ENCODE results near the gene ULBP2. TPM values are rescaled to one million over a fixed set of nuclear protein-coding genes. Genes with fewer than 3 reads are reported as not detected.
"Not testable (repeated sequence)": the region's sequence is repeated elsewhere in the genome, so short reads cannot be mapped to it uniquely, and the experiment has no call there.

Gene ULBP2
- total RNA-seq, 1 donor = 2.5 TPM

DNA sequence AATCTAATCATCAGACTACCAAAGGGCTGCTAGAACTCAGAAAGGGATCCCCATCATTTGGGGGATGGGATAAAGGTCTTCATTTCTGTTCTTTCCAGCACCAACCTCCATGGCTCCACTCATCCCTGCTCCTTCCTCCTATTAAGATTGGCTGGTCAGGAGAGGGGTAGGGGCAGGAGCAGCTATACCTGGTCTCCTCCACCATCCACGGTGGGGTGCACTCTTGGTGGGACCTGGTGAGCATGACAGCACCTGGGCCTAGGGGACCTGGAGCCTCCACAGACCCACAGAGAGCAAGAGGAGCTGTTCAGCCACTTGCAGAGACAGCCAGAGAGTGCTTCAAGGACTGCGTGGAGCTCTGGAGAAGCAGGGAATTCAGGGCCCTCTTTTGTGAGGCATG is 6.1 kb upstream of the ULBP2 start:
- Histone ChIP-seq H3K79me2 (ENCODE audit: insufficient read depth, low read length) (no peaks in the 10 kb centered on the region), H3K4me2 (ENCODE audit: insufficient read depth, low read length) (no peak overlapping the region), H2AFZ (ENCODE audit: low read length) (no peak overlapping the region), H3K4me3 (ENCODE audit: insufficient read depth, low read length) (no peak overlapping the region), H3K36me3 (ENCODE audit: insufficient read depth, low read length) (no peaks in the 10 kb centered on the region), H3K27me3 (ENCODE audit: insufficient read depth, low read length) (peaks cover 50% of the 10 kb centered on the region), H4K20me1 (ENCODE audit: insufficient read depth, low read length) (no peaks in the 10 kb centered on the region), H3K27ac (ENCODE audit: low read depth, low read length) (no peak overlapping the region), H3K4me1 (ENCODE audit: insufficient read depth, low read length) (peaks cover 12% of the 10 kb centered on the region), H3K9me3 (ENCODE audit: low read depth, low read length) (no peaks in the 10 kb centered on the region)
- DNase-seq (ENCODE audit: insufficient read length, low spot score, missing footprints) = no peak
- TF ChIP-seq, protein P1, sequence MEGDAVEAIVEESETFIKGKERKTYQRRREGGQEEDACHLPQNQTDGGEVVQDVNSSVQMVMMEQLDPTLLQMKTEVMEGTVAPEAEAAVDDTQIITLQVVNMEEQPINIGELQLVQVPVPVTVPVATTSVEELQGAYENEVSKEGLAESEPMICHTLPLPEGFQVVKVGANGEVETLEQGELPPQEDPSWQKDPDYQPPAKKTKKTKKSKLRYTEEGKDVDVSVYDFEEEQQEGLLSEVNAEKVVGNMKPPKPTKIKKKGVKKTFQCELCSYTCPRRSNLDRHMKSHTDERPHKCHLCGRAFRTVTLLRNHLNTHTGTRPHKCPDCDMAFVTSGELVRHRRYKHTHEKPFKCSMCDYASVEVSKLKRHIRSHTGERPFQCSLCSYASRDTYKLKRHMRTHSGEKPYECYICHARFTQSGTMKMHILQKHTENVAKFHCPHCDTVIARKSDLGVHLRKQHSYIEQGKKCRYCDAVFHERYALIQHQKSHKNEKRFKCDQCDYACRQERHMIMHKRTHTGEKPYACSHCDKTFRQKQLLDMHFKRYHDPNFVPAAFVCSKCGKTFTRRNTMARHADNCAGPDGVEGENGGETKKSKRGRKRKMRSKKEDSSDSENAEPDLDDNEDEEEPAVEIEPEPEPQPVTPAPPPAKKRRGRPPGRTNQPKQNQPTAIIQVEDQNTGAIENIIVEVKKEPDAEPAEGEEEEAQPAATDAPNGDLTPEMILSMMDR (IDR thresholded peaks at IDR 0.05; ENCODE audit: extremely low read depth, low read depth, low read length) = no peak

DNA sequence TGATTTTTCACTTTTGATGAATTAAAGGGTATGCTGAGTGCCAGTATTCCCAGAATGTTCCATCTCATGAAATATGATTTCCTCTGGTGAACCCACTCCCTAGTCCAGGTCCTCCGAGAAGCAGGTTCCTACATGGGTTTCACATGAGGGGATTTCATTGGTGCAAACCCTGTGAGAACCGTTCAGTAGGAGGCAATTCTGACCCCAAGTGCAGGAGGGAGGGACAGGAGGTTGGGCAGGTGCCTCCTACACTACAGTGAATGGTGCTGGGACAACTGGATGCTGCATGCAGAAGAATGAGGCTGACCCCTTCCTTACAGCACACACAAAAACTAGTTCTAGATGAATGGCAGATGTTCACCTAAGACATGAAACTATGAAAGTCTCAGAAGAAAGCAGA is 5.1 kb upstream of the ULBP2 start:
- Histone ChIP-seq H3K9me3 (ENCODE audit: low read depth, low read length) (no peaks in the 10 kb centered on the region), H3K27ac (ENCODE audit: low read depth, low read length) (no peak overlapping the region), H3K4me2 (ENCODE audit: insufficient read depth, low read length) (no peak overlapping the region), H3K79me2 (ENCODE audit: insufficient read depth, low read length) (no peaks in the 10 kb centered on the region), H3K4me1 (ENCODE audit: insufficient read depth, low read length) (peaks cover 16% of the 10 kb centered on the region), H3K36me3 (ENCODE audit: insufficient read depth, low read length) (no peaks in the 10 kb centered on the region), H2AFZ (ENCODE audit: low read length) (no peak overlapping the region), H3K27me3 (ENCODE audit: insufficient read depth, low read length) (peaks cover 42% of the 10 kb centered on the region), H3K4me3 (ENCODE audit: insufficient read depth, low read length) (no peak overlapping the region), H4K20me1 (ENCODE audit: insufficient read depth, low read length) (no peaks in the 10 kb centered on the region)
- no peak for DNase-seq (ENCODE audit: insufficient read length, low spot score, missing footprints)
- TF ChIP-seq, protein P1 (IDR thresholded peaks at IDR 0.05; ENCODE audit: extremely low read depth, low read depth, low read length) = no peak

DNA sequence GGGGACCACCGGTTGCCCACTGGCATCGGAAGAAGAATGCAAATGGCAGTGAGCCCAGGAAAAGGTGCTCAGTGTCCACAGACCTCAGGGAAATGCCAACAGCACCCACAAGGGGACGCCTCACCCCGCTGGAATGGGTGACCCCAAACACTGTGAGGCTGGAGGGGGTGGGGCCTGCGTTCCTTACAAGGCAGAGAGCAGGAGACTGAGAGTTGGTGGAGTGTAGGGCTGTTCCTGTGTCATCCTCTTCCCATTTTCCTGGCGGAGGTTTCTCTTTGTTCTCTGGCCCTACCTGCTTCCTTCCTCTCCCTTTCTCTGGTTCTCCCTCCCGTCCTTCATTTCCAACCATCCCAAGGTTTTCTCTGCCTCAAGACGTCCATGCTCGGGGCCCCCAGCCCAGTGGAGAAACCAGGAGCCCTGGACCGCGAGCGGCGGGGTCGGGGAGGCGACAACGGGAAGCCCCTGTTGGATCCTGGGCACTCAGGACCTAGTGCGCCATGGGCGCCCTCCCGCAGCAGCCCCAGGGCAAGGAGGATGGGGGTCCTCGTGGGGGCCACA is 3.7 kb upstream of the ULBP2 start:
- not testable (repeated sequence) for H3K9me3 ChIP-seq (ENCODE audit: low read depth, low read length); H3K79me2 ChIP-seq (ENCODE audit: insufficient read depth, low read length); H3K36me3 ChIP-seq (ENCODE audit: insufficient read depth, low read length); DNase-seq (ENCODE audit: insufficient read length, low spot score, missing footprints); H3K27ac ChIP-seq (ENCODE audit: low read depth, low read length); H4K20me1 ChIP-seq (ENCODE audit: insufficient read depth, low read length)
- H3K4me1 ChIP-seq (ENCODE audit: insufficient read depth, low read length) = peaks cover 16% of the 10 kb centered on the region
- H2AFZ ChIP-seq (ENCODE audit: low read length) = peak overlapping the region; percentile 91
- TF ChIP-seq, protein P1 (IDR thresholded peaks at IDR 0.05; ENCODE audit: extremely low read depth, low read depth, low read length) = peak; percentile 17
- peak overlapping the region; percentile 75 for H3K4me3 ChIP-seq (ENCODE audit: insufficient read depth, low read length)
- H3K4me2 ChIP-seq (ENCODE audit: insufficient read depth, low read length) = peak overlapping the region; percentile 86
- peaks cover 39% of the 10 kb centered on the region for H3K27me3 ChIP-seq (ENCODE audit: insufficient read depth, low read length)

GRCh38 chr6:149938571-149939355 is 3.1 kb upstream of the ULBP2 start:
- H3K27ac ChIP-seq (ENCODE audit: low read depth, low read length) = peak overlapping the region; percentile 14
- peaks cover 2% of the 10 kb centered on the region for H3K79me2 ChIP-seq (ENCODE audit: insufficient read depth, low read length)
- TF ChIP-seq, protein P1 (IDR thresholded peaks at IDR 0.05; ENCODE audit: extremely low read depth, low read depth, low read length) = no peak
- peaks cover 16% of the 10 kb centered on the region for H3K4me1 ChIP-seq (ENCODE audit: insufficient read depth, low read length)
- H3K9me3 ChIP-seq (ENCODE audit: low read depth, low read length) = no peaks in the 10 kb centered on the region
- H3K4me3 ChIP-seq (ENCODE audit: insufficient read depth, low read length) = peak overlapping the region; percentile 75
- no peaks in the 10 kb centered on the region for H4K20me1 ChIP-seq (ENCODE audit: insufficient read depth, low read length)
- no peaks in the 10 kb centered on the region for H3K36me3 ChIP-seq (ENCODE audit: insufficient read depth, low read length)
- peak; percentile 84 for DNase-seq (ENCODE audit: insufficient read length, low spot score, missing footprints)
- peak overlapping the region; percentile 91 for H2AFZ ChIP-seq (ENCODE audit: low read length)
- H3K27me3 ChIP-seq (ENCODE audit: insufficient read depth, low read length) = peaks cover 35% of the 10 kb centered on the region
- H3K4me2 ChIP-seq (ENCODE audit: insufficient read depth, low read length) = peak overlapping the region; percentile 86
